ENCODE data around the gene CSMD2. TPM values are rescaled to one million over a fixed set of nuclear protein-coding genes. Genes with fewer than 3 reads are reported as not detected.
"Not testable (repeated sequence)": the region's sequence is repeated elsewhere in the genome, so short reads cannot be mapped to it uniquely, and the experiment has no call there.

The CSMD2 gene
- total RNA-seq, 1 experiment from 2014 or later = 0.22 TPM

GRCh38 chr1:34186741-34187494, 21.9 kb upstream of the CSMD2 start (continued):
- TF ChIP-seq CTCF (IDR thresholded peaks at IDR 0.05 in 2 of 3, conservative IDR thresholded peaks at IDR 0.05 in 1 of 3; ENCODE audit: borderline replicate concordance in 1 of 3, insufficient read depth in 1 of 3, low read depth in 2 of 3, low read length in 2 of 3) = no peak
- TF ChIP-seq, protein P1, sequence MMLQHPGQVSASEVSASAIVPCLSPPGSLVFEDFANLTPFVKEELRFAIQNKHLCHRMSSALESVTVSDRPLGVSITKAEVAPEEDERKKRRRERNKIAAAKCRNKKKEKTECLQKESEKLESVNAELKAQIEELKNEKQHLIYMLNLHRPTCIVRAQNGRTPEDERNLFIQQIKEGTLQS (IDR thresholded peaks at IDR 0.05) = no peak
- TF ChIP-seq SIN3A (IDR thresholded peaks at IDR 0.05; ENCODE audit: low read depth) = no peak
- TF ChIP-seq ZNF274 (IDR thresholded peaks at IDR 0.05; ENCODE audit: low read depth, low read length) = no peak
- TF ChIP-seq CEBPB (IDR thresholded peaks at IDR 0.05; ENCODE audit: low read depth) = no peak
- TF ChIP-seq SRF (IDR thresholded peaks at IDR 0.05; ENCODE audit: low read depth) = no peak

DNA sequence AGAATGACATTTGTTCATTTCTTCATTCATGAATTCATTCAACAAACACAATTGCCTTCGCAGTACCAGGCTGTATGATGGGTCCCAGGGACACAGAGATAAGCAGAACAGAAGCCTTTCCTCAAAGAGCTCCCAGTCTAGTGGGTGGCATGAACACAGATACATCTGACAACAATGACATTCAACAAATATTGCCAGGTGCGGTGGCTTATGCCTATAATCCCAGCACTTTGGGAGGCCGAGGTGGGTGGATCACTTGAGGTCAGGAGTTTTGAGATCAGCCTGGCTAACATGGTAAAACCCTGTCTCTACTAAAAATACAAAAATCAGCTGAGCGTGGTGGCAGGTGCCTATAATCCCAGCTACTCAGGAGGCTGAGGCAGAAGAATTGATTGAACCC, 18.4 kb upstream of the CSMD2 start:
- DNase-seq (ENCODE audit: low read depth, low spot score); H3K79me2 ChIP-seq (ENCODE audit: insufficient read depth, low read length); H3K9me3 ChIP-seq (ENCODE audit: control insufficient read depth in 1 of 2, insufficient read depth in 1 of 2, low read depth in 1 of 2, low read length in 2 of 2); POLR2A ChIA-PET; RAD21 ChIA-PET (ENCODE audit: low non-redundant PET in 1 of 2, low total read pairs in 2 of 2, uncharacterized antibody in 2 of 2, unreplicated experiment in 2 of 2); H3K9ac ChIP-seq (ENCODE audit: low read length); H3K27ac ChIP-seq (ENCODE audit: low read depth, low read length); BruUV-seq (replicated peaks); H3K4me1 ChIP-seq (ENCODE audit: control insufficient read depth in 1 of 2, insufficient read depth in 2 of 2, low read length in 2 of 2); CTCF ChIA-PET; H3K36me3 ChIP-seq (ENCODE audit: control insufficient read depth in 1 of 2, insufficient read depth in 2 of 2, low read length in 2 of 2); H3K4me2 ChIP-seq (ENCODE audit: low read length); H2AFZ ChIP-seq (ENCODE audit: low read depth, low read length, poor library complexity, severe bottlenecking); H4K20me1 ChIP-seq (ENCODE audit: insufficient read depth); H3K4me3 ChIP-seq (replicated peaks in 1 of 2; ENCODE audit: low read depth in 1 of 2, low read length in 2 of 2); intact Hi-C loops (cut with micrococcal nuclease); ATAC-seq; H3K9me2 ChIP-seq (ENCODE audit: insufficient read depth): not testable (repeated sequence)
- peaks cover 49% of the 10 kb centered on the region for H3K27me3 ChIP-seq (ENCODE audit: insufficient read depth, low read length)
